WTC11 (cell line): ENCODE results near the gene PTGER1. TPM values are rescaled to one million over a fixed set of nuclear protein-coding genes. Genes with fewer than 3 reads are reported as not detected.

ENCODE experiments used
- ATAC-seq: fragments of 200-7000 bp; cut with Tn5 transposase; 2 replicates; pipeline ENCODE4 v1.10.0; 2021; ENCODE audit warnings: mild to moderate bottlenecking, moderate library complexity
- CTCF ChIA-PET: fragments of 300-600 bp; sonication (Branson Sonifier 250); formaldehyde crosslinking; loops from one replicate; lab custom pipeline; 2021; ENCODE audit warnings: antibody characterized with exemption; lab: Charles Lee
- POLR2A ChIA-PET: fragments of 350-600 bp; sonication (Branson Sonifier 250); formaldehyde crosslinking; loops from one replicate; lab custom pipeline; 2021; ENCODE audit warnings: antibody characterized with exemption; lab: Charles Lee
- DNase-seq: peaks from one replicate; pipeline ENCODE4 v3.0.0; 2021; ENCODE audit warnings: low spot score
- H3K27ac Mint-ChIP-seq: 2 replicates; pipeline ENCODE4 v1.8.0; 2021; ENCODE audit warnings: mixed read lengths
- H3K27me3 Mint-ChIP-seq: 2 replicates; pipeline ENCODE4 v1.8.0; 2021; ENCODE audit warnings: low read depth, mild to moderate bottlenecking, moderate library complexity, mixed read lengths
- H3K36me3 Mint-ChIP-seq: 2 replicates; pipeline ENCODE4 v1.8.0; 2021; ENCODE audit warnings: mixed read lengths
- H3K4me1 Mint-ChIP-seq: 2 replicates; pipeline ENCODE4 v1.8.0; 2022; ENCODE audit warnings: mixed read lengths
- H3K4me3 Mint-ChIP-seq: 2 replicates; pipeline ENCODE4 v1.8.0; 2021; ENCODE audit warnings: mild to moderate bottlenecking, moderate library complexity, mixed read lengths
- H3K9me3 Mint-ChIP-seq: 2 replicates; pipeline ENCODE4 v1.8.0; 2021; ENCODE audit warnings: mixed read lengths
- CBFB ChIP-seq: sonication (generic); formaldehyde crosslinking; IDR thresholded peaks from 2 replicates; pipeline ENCODE4 v1.8.1; 2022; ENCODE audit warnings: mild to moderate bottlenecking, low read depth, missing genetic modification reagents
- EMX1 ChIP-seq: fragments of 250-450 bp; sonication (Bioruptor Pico); IDR thresholded peaks from 2 replicates; pipeline ENCODE4 v1.8.0; 2021; ENCODE audit warnings: mild to moderate bottlenecking
- GABPB1 ChIP-seq: sonication (generic); formaldehyde crosslinking; IDR thresholded peaks from 2 replicates; pipeline ENCODE4 v1.8.1; 2023; ENCODE audit warnings: mild to moderate bottlenecking, missing genetic modification reagents
- GRHL2 ChIP-seq: fragments of 250-450 bp; sonication (Bioruptor Pico); IDR thresholded peaks from 2 replicates; pipeline ENCODE4 v1.8.0; 2022; ENCODE audit warnings: mild to moderate bottlenecking, moderate library complexity; ENCODE audit not compliant: insufficient replicate concordance, severe bottlenecking
- GTF2I ChIP-seq: fragments of 250-450 bp; sonication (Bioruptor Pico); conservative IDR thresholded peaks from 2 replicates; pipeline ENCODE4 v1.4.0; 2021; ENCODE audit warnings: mild to moderate bottlenecking
- IRF2 ChIP-seq: sonication (generic); formaldehyde crosslinking; IDR thresholded peaks from 2 replicates; pipeline ENCODE4 v1.8.0; 2022; ENCODE audit warnings: low read depth, missing genetic modification reagents, borderline replicate concordance
- MYBL2 ChIP-seq: sonication (generic); formaldehyde crosslinking; IDR thresholded peaks from 2 replicates; pipeline ENCODE4 v1.8.1; 2023; ENCODE audit warnings: mild to moderate bottlenecking, moderate library complexity, missing genetic modification reagents
- NFYB ChIP-seq: sonication (generic); formaldehyde crosslinking; conservative IDR thresholded peaks from 2 replicates; pipeline ENCODE4 v1.8.0; 2022; ENCODE audit warnings: low read depth, missing genetic modification reagents
- OVOL2 ChIP-seq: fragments of 250-450 bp; sonication (Bioruptor Pico); IDR thresholded peaks from 2 replicates; pipeline ENCODE4 v1.9.0; 2021; ENCODE audit warnings: mild to moderate bottlenecking, borderline replicate concordance
- SP1 ChIP-seq: sonication (generic); formaldehyde crosslinking; conservative IDR thresholded peaks from 2 replicates; pipeline ENCODE4 v1.8.1; 2022; ENCODE audit warnings: missing genetic modification reagents
- TCF7 ChIP-seq: sonication (generic); formaldehyde crosslinking; IDR thresholded peaks from 2 replicates; pipeline ENCODE4 v1.8.0; 2022; ENCODE audit warnings: mild to moderate bottlenecking, low read depth, missing genetic modification reagents, moderate library complexity
- ZBTB21 ChIP-seq: sonication (generic); formaldehyde crosslinking; IDR thresholded peaks from 2 replicates; pipeline ENCODE4 v1.8.1; 2023; ENCODE audit warnings: mild to moderate bottlenecking, missing genetic modification reagents, borderline replicate concordance
- ZNF121 ChIP-seq: sonication (generic); formaldehyde crosslinking; IDR thresholded peaks from 2 replicates; pipeline ENCODE4 v1.8.0; 2023; ENCODE audit warnings: missing genetic modification reagents
- ZNF138 ChIP-seq: sonication (generic); formaldehyde crosslinking; conservative IDR thresholded peaks from 2 replicates; pipeline ENCODE4 v1.8.1; 2022; ENCODE audit warnings: mild to moderate bottlenecking, moderate library complexity, missing genetic modification reagents
- ZNF219 ChIP-seq: sonication (generic); formaldehyde crosslinking; IDR thresholded peaks from 2 replicates; pipeline ENCODE4 v1.8.0; 2023; ENCODE audit warnings: missing genetic modification reagents, mild to moderate bottlenecking, borderline replicate concordance
- total RNA-seq: library from RNA; stranded (reverse); gene quantifications from 3 replicates; pipeline ENCODE4 v1.2.3, GENCODE V29; 2021
- TF ChIP-seq, protein P1 (sequence below): sonication (generic); formaldehyde crosslinking; IDR thresholded peaks from 2 replicates; pipeline ENCODE4 v1.8.0; 2022; ENCODE audit warnings: mild to moderate bottlenecking, missing genetic modification reagents
- TF ChIP-seq, protein P2 (sequence below): fragments of 200-600 bp; IDR thresholded peaks from 2 replicates; pipeline ENCODE4 v1.8.0; 2022; ENCODE audit warnings: antibody characterized with exemption
- TF ChIP-seq, protein P3 (sequence below): sonication (generic); formaldehyde crosslinking; IDR thresholded peaks from 2 replicates; pipeline ENCODE4 v1.8.1; 2023; ENCODE audit warnings: mild to moderate bottlenecking, missing genetic modification reagents
- TF ChIP-seq, protein P4 (sequence below): sonication (generic); formaldehyde crosslinking; IDR thresholded peaks from 2 replicates; pipeline ENCODE4 v1.8.0; 2023; ENCODE audit warnings: missing genetic modification reagents
- TF ChIP-seq, protein P5 (sequence below): fragments of 250-450 bp; sonication (Bioruptor Pico); IDR thresholded peaks from 2 replicates; pipeline ENCODE4 v1.8.0; 2021; ENCODE audit warnings: mild to moderate bottlenecking

The PTGER1 gene
- total RNA-seq, 1 experiment from 2014 or later: 0.68 TPM

DNA sequence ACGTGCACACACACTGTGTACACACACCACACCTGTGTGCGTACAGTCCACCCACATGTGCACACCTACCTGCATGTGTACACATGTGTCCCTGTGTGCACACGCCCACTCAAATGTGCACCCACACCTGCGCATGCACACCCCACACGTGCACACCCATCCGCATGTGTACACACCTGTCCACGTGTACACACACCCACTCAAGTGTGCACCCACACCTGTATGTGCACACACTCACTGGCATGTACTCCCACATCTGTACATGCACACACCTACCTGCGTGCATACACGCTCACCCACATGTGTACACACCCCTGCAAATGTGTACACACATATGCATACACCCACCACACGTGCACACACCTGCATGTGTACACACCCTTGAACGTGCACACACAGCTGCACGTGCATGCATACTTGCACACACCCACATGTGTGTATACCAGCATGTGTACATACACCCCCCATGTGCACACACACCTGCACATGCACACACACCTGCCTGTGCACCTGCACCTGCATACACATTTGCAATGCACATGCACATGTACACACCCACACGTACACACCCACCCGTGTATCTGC is 31.4 kb downstream of the PTGER1 start:
- Mint-ChIP-seq H3K27me3 (no peaks in the 10 kb centered on the region), H3K9me3 (no peaks in the 10 kb centered on the region)
- DNase-seq: no peak
- TF ChIP-seq, protein P1, sequence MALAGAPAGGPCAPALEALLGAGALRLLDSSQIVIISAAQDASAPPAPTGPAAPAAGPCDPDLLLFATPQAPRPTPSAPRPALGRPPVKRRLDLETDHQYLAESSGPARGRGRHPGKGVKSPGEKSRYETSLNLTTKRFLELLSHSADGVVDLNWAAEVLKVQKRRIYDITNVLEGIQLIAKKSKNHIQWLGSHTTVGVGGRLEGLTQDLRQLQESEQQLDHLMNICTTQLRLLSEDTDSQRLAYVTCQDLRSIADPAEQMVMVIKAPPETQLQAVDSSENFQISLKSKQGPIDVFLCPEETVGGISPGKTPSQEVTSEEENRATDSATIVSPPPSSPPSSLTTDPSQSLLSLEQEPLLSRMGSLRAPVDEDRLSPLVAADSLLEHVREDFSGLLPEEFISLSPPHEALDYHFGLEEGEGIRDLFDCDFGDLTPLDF (CRISPR knock-in tag): no peak
- TF ChIP-seq OVOL2 (no peak), IRF2 (no peak), SP1 (CRISPR knock-in tag) (no peak), ZBTB21 (CRISPR knock-in tag) (no peak), GABPB1 (no peak), TCF7 (no peak), ZNF138 (CRISPR knock-in tag) (no peak), GRHL2 (no peak), CBFB (CRISPR knock-in tag) (no peak), ZNF121 (CRISPR knock-in tag) (no peak), NFYB (CRISPR knock-in tag) (no peak), ZNF219 (CRISPR knock-in tag) (no peak)
- TF ChIP-seq, protein P2, sequence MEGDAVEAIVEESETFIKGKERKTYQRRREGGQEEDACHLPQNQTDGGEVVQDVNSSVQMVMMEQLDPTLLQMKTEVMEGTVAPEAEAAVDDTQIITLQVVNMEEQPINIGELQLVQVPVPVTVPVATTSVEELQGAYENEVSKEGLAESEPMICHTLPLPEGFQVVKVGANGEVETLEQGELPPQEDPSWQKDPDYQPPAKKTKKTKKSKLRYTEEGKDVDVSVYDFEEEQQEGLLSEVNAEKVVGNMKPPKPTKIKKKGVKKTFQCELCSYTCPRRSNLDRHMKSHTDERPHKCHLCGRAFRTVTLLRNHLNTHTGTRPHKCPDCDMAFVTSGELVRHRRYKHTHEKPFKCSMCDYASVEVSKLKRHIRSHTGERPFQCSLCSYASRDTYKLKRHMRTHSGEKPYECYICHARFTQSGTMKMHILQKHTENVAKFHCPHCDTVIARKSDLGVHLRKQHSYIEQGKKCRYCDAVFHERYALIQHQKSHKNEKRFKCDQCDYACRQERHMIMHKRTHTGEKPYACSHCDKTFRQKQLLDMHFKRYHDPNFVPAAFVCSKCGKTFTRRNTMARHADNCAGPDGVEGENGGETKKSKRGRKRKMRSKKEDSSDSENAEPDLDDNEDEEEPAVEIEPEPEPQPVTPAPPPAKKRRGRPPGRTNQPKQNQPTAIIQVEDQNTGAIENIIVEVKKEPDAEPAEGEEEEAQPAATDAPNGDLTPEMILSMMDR: no peak
- TF ChIP-seq, protein P3, sequence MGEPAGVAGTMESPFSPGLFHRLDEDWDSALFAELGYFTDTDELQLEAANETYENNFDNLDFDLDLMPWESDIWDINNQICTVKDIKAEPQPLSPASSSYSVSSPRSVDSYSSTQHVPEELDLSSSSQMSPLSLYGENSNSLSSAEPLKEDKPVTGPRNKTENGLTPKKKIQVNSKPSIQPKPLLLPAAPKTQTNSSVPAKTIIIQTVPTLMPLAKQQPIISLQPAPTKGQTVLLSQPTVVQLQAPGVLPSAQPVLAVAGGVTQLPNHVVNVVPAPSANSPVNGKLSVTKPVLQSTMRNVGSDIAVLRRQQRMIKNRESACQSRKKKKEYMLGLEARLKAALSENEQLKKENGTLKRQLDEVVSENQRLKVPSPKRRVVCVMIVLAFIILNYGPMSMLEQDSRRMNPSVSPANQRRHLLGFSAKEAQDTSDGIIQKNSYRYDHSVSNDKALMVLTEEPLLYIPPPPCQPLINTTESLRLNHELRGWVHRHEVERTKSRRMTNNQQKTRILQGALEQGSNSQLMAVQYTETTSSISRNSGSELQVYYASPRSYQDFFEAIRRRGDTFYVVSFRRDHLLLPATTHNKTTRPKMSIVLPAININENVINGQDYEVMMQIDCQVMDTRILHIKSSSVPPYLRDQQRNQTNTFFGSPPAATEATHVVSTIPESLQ (CRISPR knock-in tag): no peak
- TF ChIP-seq, protein P4, sequence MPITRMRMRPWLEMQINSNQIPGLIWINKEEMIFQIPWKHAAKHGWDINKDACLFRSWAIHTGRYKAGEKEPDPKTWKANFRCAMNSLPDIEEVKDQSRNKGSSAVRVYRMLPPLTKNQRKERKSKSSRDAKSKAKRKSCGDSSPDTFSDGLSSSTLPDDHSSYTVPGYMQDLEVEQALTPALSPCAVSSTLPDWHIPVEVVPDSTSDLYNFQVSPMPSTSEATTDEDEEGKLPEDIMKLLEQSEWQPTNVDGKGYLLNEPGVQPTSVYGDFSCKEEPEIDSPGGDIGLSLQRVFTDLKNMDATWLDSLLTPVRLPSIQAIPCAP (CRISPR knock-in tag): no peak
- TF ChIP-seq, all 79 proteins: peak for 0
- no peak for ATAC-seq
- Mint-ChIP-seq H3K4me3 (no peak overlapping the region), H3K27ac (no peak overlapping the region), H3K4me1 (peaks cover 8% of the 10 kb centered on the region), H3K36me3 (peaks cover 48% of the 10 kb centered on the region)
- ChIA-PET POLR2A (no interaction called here), CTCF (no interaction called here)

DNA sequence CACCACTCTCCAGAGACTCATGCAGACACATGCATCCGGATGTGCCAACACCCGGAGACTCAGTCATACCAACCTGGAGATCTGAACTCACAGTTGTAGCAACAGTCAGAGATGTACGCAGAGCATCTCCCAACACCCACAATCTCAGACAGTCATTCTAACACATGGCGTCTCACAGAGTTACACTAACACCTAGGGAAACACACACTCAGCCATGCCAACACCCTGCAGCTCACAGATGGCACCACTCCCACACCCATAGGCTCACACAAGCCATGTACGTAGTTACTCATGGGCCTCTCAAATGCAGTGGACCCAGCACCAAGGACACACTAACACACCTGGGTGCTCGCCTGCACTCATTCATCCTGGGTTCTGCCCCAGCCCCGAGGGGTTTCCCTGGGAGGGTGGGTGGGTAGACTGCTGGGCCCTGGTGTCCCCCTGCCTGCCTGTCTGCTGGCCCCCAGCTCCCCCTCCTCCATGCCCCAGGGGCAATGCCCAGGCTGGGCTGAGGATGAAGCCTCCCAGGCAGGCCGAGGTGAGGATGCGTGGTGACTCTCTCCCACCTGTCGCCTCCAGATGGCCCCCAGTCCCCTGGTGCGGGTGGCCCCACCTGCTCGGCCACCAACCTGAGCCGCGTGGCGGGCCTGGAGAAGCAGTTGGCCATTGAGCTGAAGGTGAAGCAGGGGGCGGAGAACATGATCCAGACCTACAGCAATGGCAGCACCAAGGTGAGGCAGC is 32.1 kb downstream of the PTGER1 start:
- no peak for ATAC-seq
- no peak overlapping the region for H3K4me3 Mint-ChIP-seq
- H3K27ac Mint-ChIP-seq: no peak overlapping the region

More for the DNA sequence above, 32.1 kb downstream of the PTGER1 start:
- peaks cover 44% of the 10 kb centered on the region for H3K36me3 Mint-ChIP-seq
- no peak for TF ChIP-seq GTF2I (CRISPR knock-in tag)
- TF ChIP-seq, protein P2: no peak
- TF ChIP-seq CBFB (CRISPR knock-in tag): no peak
- no peak for TF ChIP-seq EMX1 (CRISPR knock-in tag)
- TF ChIP-seq GABPB1: no peak
- TF ChIP-seq MYBL2 (CRISPR knock-in tag): no peak
- TF ChIP-seq, protein P5, sequence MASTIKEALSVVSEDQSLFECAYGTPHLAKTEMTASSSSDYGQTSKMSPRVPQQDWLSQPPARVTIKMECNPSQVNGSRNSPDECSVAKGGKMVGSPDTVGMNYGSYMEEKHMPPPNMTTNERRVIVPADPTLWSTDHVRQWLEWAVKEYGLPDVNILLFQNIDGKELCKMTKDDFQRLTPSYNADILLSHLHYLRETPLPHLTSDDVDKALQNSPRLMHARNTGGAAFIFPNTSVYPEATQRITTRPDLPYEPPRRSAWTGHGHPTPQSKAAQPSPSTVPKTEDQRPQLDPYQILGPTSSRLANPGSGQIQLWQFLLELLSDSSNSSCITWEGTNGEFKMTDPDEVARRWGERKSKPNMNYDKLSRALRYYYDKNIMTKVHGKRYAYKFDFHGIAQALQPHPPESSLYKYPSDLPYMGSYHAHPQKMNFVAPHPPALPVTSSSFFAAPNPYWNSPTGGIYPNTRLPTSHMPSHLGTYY (CRISPR knock-in tag): no peak
- TF ChIP-seq, all 79 proteins: peak for 0
- CTCF ChIA-PET: no interaction called here
- Mint-ChIP-seq H3K9me3 (no peaks in the 10 kb centered on the region), H3K4me1 (peaks cover 8% of the 10 kb centered on the region), H3K27me3 (no peaks in the 10 kb centered on the region)
- POLR2A ChIA-PET: no interaction called here
- DNase-seq: no peak
